Gastroesophageal sphincter (tissue), 4 donors: Measurements from ENCODE around the gene SDC3. TPM values are rescaled to one million over a fixed set of nuclear protein-coding genes. Genes with fewer than 3 reads are reported as not detected.
"Not testable (repeated sequence)": the region's sequence is repeated elsewhere in the genome, so short reads cannot be mapped to it uniquely, and the experiment has no call there.

ENCODE experiments used
- ATAC-seq: fragments of 150-250 bp; one replicate; pipeline ENCODE4 v1.9.1; 2016; ENCODE audit warnings: mild to moderate bottlenecking, moderate library complexity
- H3K27ac ChIP-seq, 4 donors: fragments of 200-600 bp; sonication (generic) in 3 of 4; 1 replicate in 3 of 4; 2 replicates in 1 of 4; pipeline ENCODE4 v1.5.1; 2016 to 2019
- H3K27me3 ChIP-seq: fragments of 200-600 bp; sonication (generic); one replicate; pipeline ENCODE4 v1.5.1; 2019
- H3K36me3 ChIP-seq, 2 donors: fragments of 200-600 bp; sonication (generic); one replicate each; pipeline ENCODE4 v1.5.1; 2019; ENCODE audit warnings: control low read depth in 1 of 2
- H3K4me1 ChIP-seq, 3 donors: fragments of 200-600 bp; sonication (generic); 1 replicate in 2 of 3; 2 replicates in 1 of 3; pipeline ENCODE4 v1.5.1; 2016 to 2019; ENCODE audit warnings: control low read depth in 2 of 3
- H3K4me3 ChIP-seq, 2 donors: fragments of 200-600 bp; sonication (generic); one replicate each; pipeline ENCODE4 v1.5.1; 2019; ENCODE audit warnings: mild to moderate bottlenecking in 1 of 2, moderate library complexity in 1 of 2
- H3K9me3 ChIP-seq, 3 donors: fragments of 200-600 bp; sonication (generic); one replicate each; pipeline ENCODE4 v1.5.1; 2017 to 2019; ENCODE audit warnings: control low read depth in 2 of 3
- EP300 ChIP-seq: sonication (generic); formaldehyde crosslinking; IDR thresholded peaks from one replicate; pipeline ENCODE4 v1.6.1; 2017; ENCODE audit warnings: antibody characterized with exemption, mild to moderate bottlenecking
- POLR2A ChIP-seq, 2 donors: fragments of 450-650 bp; IDR thresholded peaks; one replicate each; pipeline ENCODE4 v1.6.1; 2017; ENCODE audit warnings: antibody characterized with exemption in 2 of 2, mild to moderate bottlenecking in 2 of 2, moderate library complexity in 1 of 2
- POLR2AphosphoS5 ChIP-seq: sonication (generic); formaldehyde crosslinking; IDR thresholded peaks from one replicate; pipeline ENCODE4 v1.6.1; 2017; ENCODE audit warnings: antibody characterized with exemption
- WGBS, 2 donors: methylation state at CpG; one replicate each; pipeline ENCODE4 v1.1.5; 2018; ENCODE audit warnings: low coverage in 1 of 2; 5-methylcytosine and 5-hydroxymethylcytosine counted together
- total RNA-seq, 4 donors: library from RNA; depleted of rRNA; stranded (reverse); fragments of >200 nt; gene quantifications; one replicate each; pipeline ENCODE4 v1.1.0, GENCODE V29; 2016
- TF ChIP-seq, protein P1 (sequence below), 4 experiments: fragments of 200-600 bp in 2 of 4; fragments of 450-650 bp in 2 of 4; sonication (generic) in 1 of 4; IDR thresholded peaks; one replicate each; pipeline ENCODE4 v1.5.1; 2017 to 2019; ENCODE audit warnings: antibody characterized with exemption in 4 of 4, mild to moderate bottlenecking in 2 of 4, moderate library complexity in 2 of 4

The SDC3 gene
- total RNA-seq, 4 donors from 2014 or later: 45.1 to 112 (median 52.6) TPM

DNA sequence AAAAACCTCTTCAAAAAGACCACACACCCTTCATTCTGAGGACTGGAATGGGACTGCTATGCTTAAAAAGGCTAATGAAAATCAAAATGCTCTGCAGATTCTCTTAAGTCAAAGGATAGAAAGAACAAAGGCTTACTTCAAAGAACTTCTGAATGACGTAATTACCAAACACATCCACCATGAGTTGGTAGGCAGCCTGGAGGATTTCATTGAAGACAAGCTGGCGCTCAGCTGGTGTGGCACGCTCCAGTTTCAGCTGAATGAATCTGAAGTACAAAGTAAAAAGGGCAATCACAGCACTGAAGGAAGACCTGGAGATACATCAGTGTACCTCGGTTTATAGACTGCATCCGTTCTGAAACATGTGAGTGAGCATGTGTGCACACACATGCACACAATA is 43.5 kb upstream of the SDC3 start:
- Histone ChIP-seq H3K36me3 (peaks cover 13 to 80% of the 10 kb centered on the region in 2 donors), H3K4me1 (peaks cover 0 to 12% (median 0%) of the 10 kb centered on the region in 3 donors), H3K9me3 (no peaks in the 10 kb centered on the region), H3K27me3 (no peaks in the 10 kb centered on the region), H3K27ac (no peak overlapping the region), H3K4me3 (no peak overlapping the region)
- no peak for ATAC-seq
- 91 to 94% methylated on average over 5 of the region's 5 CpGs for WGBS, 2 donors
- TF ChIP-seq POLR2A (IDR thresholded peaks at IDR 0.05): no peak
- TF ChIP-seq, protein P1, sequence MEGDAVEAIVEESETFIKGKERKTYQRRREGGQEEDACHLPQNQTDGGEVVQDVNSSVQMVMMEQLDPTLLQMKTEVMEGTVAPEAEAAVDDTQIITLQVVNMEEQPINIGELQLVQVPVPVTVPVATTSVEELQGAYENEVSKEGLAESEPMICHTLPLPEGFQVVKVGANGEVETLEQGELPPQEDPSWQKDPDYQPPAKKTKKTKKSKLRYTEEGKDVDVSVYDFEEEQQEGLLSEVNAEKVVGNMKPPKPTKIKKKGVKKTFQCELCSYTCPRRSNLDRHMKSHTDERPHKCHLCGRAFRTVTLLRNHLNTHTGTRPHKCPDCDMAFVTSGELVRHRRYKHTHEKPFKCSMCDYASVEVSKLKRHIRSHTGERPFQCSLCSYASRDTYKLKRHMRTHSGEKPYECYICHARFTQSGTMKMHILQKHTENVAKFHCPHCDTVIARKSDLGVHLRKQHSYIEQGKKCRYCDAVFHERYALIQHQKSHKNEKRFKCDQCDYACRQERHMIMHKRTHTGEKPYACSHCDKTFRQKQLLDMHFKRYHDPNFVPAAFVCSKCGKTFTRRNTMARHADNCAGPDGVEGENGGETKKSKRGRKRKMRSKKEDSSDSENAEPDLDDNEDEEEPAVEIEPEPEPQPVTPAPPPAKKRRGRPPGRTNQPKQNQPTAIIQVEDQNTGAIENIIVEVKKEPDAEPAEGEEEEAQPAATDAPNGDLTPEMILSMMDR (IDR thresholded peaks at IDR 0.05): no peak
- no peak for TF ChIP-seq POLR2AphosphoS5
- TF ChIP-seq EP300: no peak

DNA sequence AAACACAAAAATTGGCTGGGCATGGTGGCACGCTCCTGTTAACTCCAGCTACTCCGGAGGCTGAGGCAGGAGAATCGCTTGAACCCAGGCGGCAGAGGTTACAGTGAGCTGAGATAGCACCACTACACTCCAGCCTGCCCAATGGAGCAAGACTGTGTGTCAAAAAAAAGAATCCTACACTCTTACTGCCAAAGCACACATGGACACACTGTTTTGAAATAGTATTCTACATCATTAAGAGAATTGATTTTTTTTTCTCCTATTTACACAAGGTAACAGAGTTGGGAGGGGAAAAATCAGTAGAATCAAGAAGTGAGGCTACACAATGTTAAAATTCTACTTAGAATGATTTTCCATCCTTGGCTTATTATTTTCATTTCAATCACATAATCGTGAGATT is 42.1 kb upstream of the SDC3 start:
- Histone ChIP-seq H3K36me3 (peaks cover 13 to 89% of the 10 kb centered on the region in 2 donors), H3K27me3 (no peaks in the 10 kb centered on the region), H3K27ac (no peak overlapping the region), H3K4me1 (peaks cover 0 to 2% (median 0%) of the 10 kb centered on the region in 3 donors), H3K9me3 (no peaks in the 10 kb centered on the region), H3K4me3 (no peak overlapping the region)
- no peak for TF ChIP-seq POLR2A (IDR thresholded peaks at IDR 0.05)
- TF ChIP-seq, protein P1 (IDR thresholded peaks at IDR 0.05): no peak
- no peak for TF ChIP-seq EP300
- no peak for TF ChIP-seq POLR2AphosphoS5
- no peak for ATAC-seq
- WGBS, 2 donors: 81% methylated on average over 4 of the region's 5 CpGs; no CpG with 5 or more reads in 1 of the 2 donors

DNA sequence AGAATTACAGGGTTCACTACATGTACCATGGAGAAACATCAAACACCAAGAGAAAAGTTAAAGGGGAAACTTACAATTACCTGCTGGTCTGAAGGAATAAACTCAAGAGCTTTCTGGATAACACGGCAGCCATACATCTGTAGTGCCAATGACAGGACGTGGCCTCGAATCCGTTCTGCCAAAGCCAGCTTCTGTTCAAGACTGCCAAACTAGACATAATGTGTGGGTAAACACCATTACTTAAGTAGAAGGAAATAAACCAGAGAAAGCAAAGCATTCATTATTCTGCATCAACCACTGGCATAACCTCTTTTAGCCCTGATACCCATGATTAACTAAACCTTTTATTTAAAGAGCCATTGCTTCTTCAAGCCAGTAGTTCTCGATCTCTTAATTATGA is 41.5 kb upstream of the SDC3 start:
- 85 to 98% methylated on average over 5 of the region's 5 CpGs for WGBS, 2 donors
- no peak for TF ChIP-seq POLR2AphosphoS5
- TF ChIP-seq EP300: no peak
- TF ChIP-seq, protein P1 (IDR thresholded peaks at IDR 0.05): no peak
- TF ChIP-seq POLR2A (IDR thresholded peaks at IDR 0.05): no peak
- Histone ChIP-seq H3K9me3 (no peaks in the 10 kb centered on the region), H3K27ac (no peak overlapping the region), H3K27me3 (no peaks in the 10 kb centered on the region), H3K4me1 (no peaks in the 10 kb centered on the region), H3K36me3 (peaks cover 13 to 96% of the 10 kb centered on the region in 2 donors), H3K4me3 (no peak overlapping the region)
- ATAC-seq: no peak

DNA sequence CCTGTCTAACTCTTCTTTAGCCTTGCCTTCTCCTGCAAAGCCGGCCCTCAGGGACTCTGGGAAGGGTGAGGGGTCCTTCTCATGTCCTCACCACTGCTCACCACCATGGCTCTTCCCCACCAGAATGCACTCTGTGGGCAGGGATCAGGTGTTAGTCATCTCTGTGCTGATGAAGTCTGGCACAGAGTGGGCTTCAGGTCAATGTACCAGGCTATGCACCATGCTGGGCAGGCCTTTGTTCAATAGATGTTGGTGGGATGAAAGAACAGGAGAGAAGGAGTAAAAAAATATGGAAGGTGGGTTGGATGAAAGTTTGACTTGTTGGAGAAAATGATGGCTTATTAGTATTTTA is 40.9 kb upstream of the SDC3 start:
- not testable (repeated sequence) for H3K4me1 ChIP-seq, H3K4me3 ChIP-seq, ATAC-seq, H3K9me3 ChIP-seq, H3K27ac ChIP-seq, H3K27me3 ChIP-seq
- WGBS, 2 donors: no CpG with 5 or more reads among the region's 1 CpG
- peaks cover 14 to 96% of the 10 kb centered on the region in 2 donors for H3K36me3 ChIP-seq

DNA sequence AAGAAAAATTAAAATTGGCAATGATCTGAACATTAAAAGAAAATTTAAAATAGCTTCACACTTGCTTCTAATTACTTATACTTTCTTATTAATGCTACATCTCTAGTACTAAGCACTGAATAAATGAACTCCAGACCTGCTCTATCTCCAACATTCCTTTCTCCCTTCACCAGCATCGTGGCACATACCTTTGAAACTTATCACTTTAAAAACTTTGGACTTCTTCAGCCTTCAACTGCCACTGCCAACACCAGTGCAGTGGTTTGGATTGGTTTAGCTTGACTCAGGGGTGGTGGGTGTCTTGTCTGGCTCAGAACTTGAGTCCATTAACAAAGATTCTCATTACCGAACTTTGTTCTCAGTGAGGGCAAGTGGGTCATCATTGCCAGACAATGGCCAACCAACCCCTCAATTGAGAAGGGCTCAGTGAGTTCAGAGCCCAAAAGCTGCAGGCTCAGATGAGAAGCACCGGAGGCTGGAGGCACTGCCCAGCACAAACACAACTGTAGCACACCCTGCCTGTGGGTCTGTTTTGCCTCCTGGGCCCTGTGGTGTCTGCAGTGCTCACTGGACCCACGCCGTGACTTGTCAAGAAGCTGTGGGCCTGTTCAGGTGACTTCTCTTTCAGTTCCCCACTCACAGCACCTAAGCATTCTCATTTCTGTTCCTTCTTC is 40.4 kb upstream of the SDC3 start:
- 50 to 60% methylated on average over 1 of the region's 5 CpGs for WGBS, 2 donors
- not testable (repeated sequence) for H3K4me1 ChIP-seq

DNA sequence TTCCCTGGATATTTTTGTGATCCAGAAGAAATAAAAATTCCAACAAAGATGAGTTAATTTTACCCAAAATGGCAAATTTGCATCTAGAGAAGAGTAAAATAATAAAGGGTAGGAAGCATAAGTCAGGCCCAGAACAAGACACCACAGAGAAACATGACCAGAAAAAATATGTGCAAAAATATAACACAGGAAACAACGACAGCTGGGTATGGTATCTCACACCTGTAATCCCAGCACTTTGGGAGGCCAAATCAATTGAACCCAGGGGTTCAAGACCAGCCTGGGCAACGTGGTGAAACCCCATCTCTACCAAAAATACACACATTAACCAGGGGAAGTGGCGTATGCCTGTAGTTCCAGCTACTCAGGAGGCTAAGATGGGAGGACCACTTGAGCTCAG is 39.7 kb upstream of the SDC3 start:
- no peaks in the 10 kb centered on the region for H3K27me3 ChIP-seq
- no peak overlapping the region for H3K4me3 ChIP-seq
- no peaks in the 10 kb centered on the region for H3K4me1 ChIP-seq
- no peak overlapping the region for H3K27ac ChIP-seq
- H3K9me3 ChIP-seq: no peaks in the 10 kb centered on the region
- ATAC-seq: no peak
- peaks cover 6 to 96% of the 10 kb centered on the region in 2 donors for H3K36me3 ChIP-seq
- 90 to 100% methylated on average over 3 of the region's 3 CpGs for WGBS, 2 donors
- TF ChIP-seq, protein P1 (IDR thresholded peaks at IDR 0.05): no peak
- no peak for TF ChIP-seq POLR2AphosphoS5
- no peak for TF ChIP-seq EP300
- no peak for TF ChIP-seq POLR2A (IDR thresholded peaks at IDR 0.05)

More for the DNA sequence above, 40.4 kb upstream of the SDC3 start:
- not testable (repeated sequence) for H3K9me3 ChIP-seq, H3K27ac ChIP-seq, H3K27me3 ChIP-seq, ATAC-seq, H3K4me3 ChIP-seq
- H3K36me3 ChIP-seq: peaks cover 13 to 96% of the 10 kb centered on the region in 2 donors
